HCT116 (cell line): Measurements from ENCODE around the gene ABCE1.

ENCODE experiments used
- MAX ChIP-seq: IDR thresholded peaks from 2 replicates; pipeline ENCODE4 v1.6.1; 2012
- POLR2A ChIP-seq: IDR thresholded peaks from 2 replicates; pipeline ENCODE4 v1.7.0; 2011; ENCODE audit warnings: borderline replicate concordance; ENCODE audit not compliant: insufficient read depth, insufficient read length; ENCODE audit errors: extremely low read depth
- RAD21 ChIP-seq: IDR thresholded peaks from 2 replicates; pipeline ENCODE4 v1.6.1; 2012; ENCODE audit warnings: low read depth, mild to moderate bottlenecking
- TF ChIP-seq, protein P1 (sequence below), 3 experiments: fragments of 200-600 bp in 1 of 3; sonication (generic) in 1 of 3; IDR thresholded peaks in 2 of 3; conservative IDR thresholded peaks in 1 of 3; 2 replicates each; pipeline ENCODE4 v1.5.1; 2012 to 2017; ENCODE audit warnings: low read depth in 2 of 3, low read length in 2 of 3, antibody characterized with exemption in 1 of 3, borderline replicate concordance in 1 of 3, control low read depth in 1 of 3, mild to moderate bottlenecking in 1 of 3, mixed read lengths in 1 of 3, mixed run types in 1 of 3, moderate library complexity in 1 of 3; ENCODE audit not compliant: insufficient read depth in 1 of 3

- TF ChIP-seq RAD21, result no peak
- TF ChIP-seq POLR2A, result no peak
- TF ChIP-seq, protein P1, sequence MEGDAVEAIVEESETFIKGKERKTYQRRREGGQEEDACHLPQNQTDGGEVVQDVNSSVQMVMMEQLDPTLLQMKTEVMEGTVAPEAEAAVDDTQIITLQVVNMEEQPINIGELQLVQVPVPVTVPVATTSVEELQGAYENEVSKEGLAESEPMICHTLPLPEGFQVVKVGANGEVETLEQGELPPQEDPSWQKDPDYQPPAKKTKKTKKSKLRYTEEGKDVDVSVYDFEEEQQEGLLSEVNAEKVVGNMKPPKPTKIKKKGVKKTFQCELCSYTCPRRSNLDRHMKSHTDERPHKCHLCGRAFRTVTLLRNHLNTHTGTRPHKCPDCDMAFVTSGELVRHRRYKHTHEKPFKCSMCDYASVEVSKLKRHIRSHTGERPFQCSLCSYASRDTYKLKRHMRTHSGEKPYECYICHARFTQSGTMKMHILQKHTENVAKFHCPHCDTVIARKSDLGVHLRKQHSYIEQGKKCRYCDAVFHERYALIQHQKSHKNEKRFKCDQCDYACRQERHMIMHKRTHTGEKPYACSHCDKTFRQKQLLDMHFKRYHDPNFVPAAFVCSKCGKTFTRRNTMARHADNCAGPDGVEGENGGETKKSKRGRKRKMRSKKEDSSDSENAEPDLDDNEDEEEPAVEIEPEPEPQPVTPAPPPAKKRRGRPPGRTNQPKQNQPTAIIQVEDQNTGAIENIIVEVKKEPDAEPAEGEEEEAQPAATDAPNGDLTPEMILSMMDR (IDR thresholded peaks at IDR 0.05 in 2 of 3, conservative IDR thresholded peaks at IDR 0.05 in 1 of 3; ENCODE audit: borderline replicate concordance in 1 of 3, insufficient read depth in 1 of 3, low read depth in 2 of 3, low read length in 2 of 3), result no peak
- no peak for TF ChIP-seq MAX
These were observed 4.5 kb downstream of the ABCE1 start for GRCh38 chr4:145102619-145103018.
